ENCODE data around the gene GNAI2. TPM values are rescaled to one million over a fixed set of nuclear protein-coding genes. Genes with fewer than 3 reads are reported as not detected.

GNAI2 gene
- total RNA-seq, 1 experiment from 2014 or later: 62.0 TPM

DNA sequence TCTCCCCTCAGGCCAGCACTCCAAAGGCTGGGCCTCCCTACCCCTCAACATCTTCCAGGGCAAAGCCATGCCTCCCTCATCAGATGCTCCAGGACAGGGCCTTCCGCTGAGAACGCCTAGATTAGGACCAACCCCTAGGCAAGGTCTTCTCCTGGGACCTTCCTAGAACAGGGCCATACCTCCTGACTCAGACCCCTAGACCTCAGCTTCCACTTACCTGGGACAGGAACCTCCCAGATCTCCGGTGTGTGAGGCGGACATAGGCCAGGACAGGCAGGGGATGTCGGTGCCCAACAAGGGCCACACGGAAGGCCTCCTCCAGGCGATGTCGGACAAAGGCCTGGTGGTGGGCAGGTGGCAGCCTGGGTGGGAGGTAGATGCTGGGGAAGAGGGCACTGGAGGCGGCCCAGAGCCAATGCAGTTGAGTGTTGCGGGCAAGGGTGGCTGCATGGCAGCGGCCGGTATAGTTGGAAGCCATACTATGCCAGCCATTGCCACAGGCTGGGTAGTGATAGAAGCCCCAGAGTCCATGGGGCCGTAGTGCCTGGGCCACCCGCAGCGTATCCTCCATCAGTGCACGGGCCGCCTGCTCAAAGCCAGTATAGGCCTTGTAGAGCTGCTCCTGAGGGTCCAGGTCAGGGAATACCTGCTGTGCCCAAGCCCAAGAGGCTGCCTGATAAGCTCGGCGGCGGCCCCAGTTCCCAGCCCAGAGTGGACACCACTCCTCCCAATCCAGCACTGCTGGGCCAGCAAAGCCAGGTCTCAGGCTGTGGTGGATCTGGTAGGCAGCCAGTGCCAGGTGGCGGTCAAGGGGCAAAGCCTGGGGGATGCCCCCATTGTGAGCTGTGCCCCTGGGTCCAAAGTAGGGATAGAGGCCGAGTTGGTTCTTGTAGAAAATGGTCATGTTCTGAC is 58.7 kb downstream of the GNAI2 start:
- Histone ChIP-seq H3K36me3 (ENCODE audit: control insufficient read depth, insufficient read depth, low read length) (peaks cover 3% of the 10 kb centered on the region; the same call in 1 of the 2 replicates), H3K27me3 (replicated peaks; ENCODE audit: control insufficient read depth, insufficient read depth, low read length) (no peaks in the 10 kb centered on the region), H3K4me3 (ENCODE audit: low read depth, low read length) (no peak overlapping the region), H3K4me1 (peaks cover 10% of the 10 kb centered on the region), H3K9me3 (no peaks in the 10 kb centered on the region)
- intact Hi-C loops (cut with micrococcal nuclease; ENCODE audit: unreplicated experiment): no loop called here
- Mint-ChIP-seq H3K4me3 (ENCODE audit: unreplicated experiment) (no peak overlapping the region), H3K9me3 (ENCODE audit: unreplicated experiment) (no peaks in the 10 kb centered on the region), H3K4me1 (ENCODE audit: low read depth, unreplicated experiment) (peaks cover 22% of the 10 kb centered on the region), H3K27ac (ENCODE audit: unreplicated experiment) (no peak overlapping the region), H3K36me3 (ENCODE audit: insufficient read depth, unreplicated experiment) (peaks cover 29% of the 10 kb centered on the region), H3K27me3 (ENCODE audit: insufficient read depth, unreplicated experiment) (no peaks in the 10 kb centered on the region)
- BruUV-seq (replicated peaks): no TSS peak
- ChIA-PET POLR2A (no interaction called here), CTCF (no interaction called here)
- TF ChIP-seq CTCF (IDR thresholded peaks at IDR 0.05; ENCODE audit: insufficient read depth in 1 of 2, low read depth in 1 of 2, low read length in 1 of 2, severe bottlenecking in 1 of 2, unreplicated experiment in 1 of 2): no peak
- DNase-seq: no peak

GRCh38 chr3:50295553-50296431 is 59.8 kb downstream of the GNAI2 start:
- H3K27me3 Mint-ChIP-seq (ENCODE audit: insufficient read depth, unreplicated experiment): no peaks in the 10 kb centered on the region
- H3K9me3 ChIP-seq: no peaks in the 10 kb centered on the region
- peaks cover 19% of the 10 kb centered on the region for H3K4me1 ChIP-seq
- CTCF ChIA-PET: no interaction called here
- H3K27me3 ChIP-seq (replicated peaks; ENCODE audit: control insufficient read depth, insufficient read depth, low read length): no peaks in the 10 kb centered on the region
- H3K4me1 Mint-ChIP-seq (ENCODE audit: low read depth, unreplicated experiment): peaks cover 22% of the 10 kb centered on the region
- no peak overlapping the region for H3K4me3 ChIP-seq (ENCODE audit: low read depth, low read length)
- no peak overlapping the region for H3K27ac Mint-ChIP-seq (ENCODE audit: unreplicated experiment)
- intact Hi-C loops (cut with micrococcal nuclease; ENCODE audit: unreplicated experiment): no loop called here
- H3K36me3 Mint-ChIP-seq (ENCODE audit: insufficient read depth, unreplicated experiment): peaks cover 28% of the 10 kb centered on the region
- no peaks in the 10 kb centered on the region for H3K36me3 ChIP-seq (ENCODE audit: control insufficient read depth, insufficient read depth, low read length)
- H3K9me3 Mint-ChIP-seq (ENCODE audit: unreplicated experiment): no peaks in the 10 kb centered on the region
- DNase-seq: no peak
- TF ChIP-seq CTCF (IDR thresholded peaks at IDR 0.05; ENCODE audit: insufficient read depth in 1 of 2, low read depth in 1 of 2, low read length in 1 of 2, severe bottlenecking in 1 of 2, unreplicated experiment in 1 of 2): no peak
- no peak overlapping the region for H3K4me3 Mint-ChIP-seq (ENCODE audit: unreplicated experiment)
- POLR2A ChIA-PET: no interaction called here
- BruUV-seq (replicated peaks): no TSS peak

- Histone ChIP-seq H3K9me3 (no peaks in the 10 kb centered on the region), H3K27me3 (replicated peaks; ENCODE audit: control insufficient read depth, insufficient read depth, low read length) (no peaks in the 10 kb centered on the region), H3K4me1 (peaks cover 19% of the 10 kb centered on the region), H3K36me3 (ENCODE audit: control insufficient read depth, insufficient read depth, low read length) (no peaks in the 10 kb centered on the region), H3K4me3 (ENCODE audit: low read depth, low read length) (no peak overlapping the region)
- no TSS peak for BruUV-seq (replicated peaks)
- ChIA-PET POLR2A (no interaction called here), CTCF (no interaction called here)
- H3K4me1 Mint-ChIP-seq (ENCODE audit: low read depth, unreplicated experiment): peaks cover 16% of the 10 kb centered on the region
- no peaks in the 10 kb centered on the region for H3K27me3 Mint-ChIP-seq (ENCODE audit: insufficient read depth, unreplicated experiment)
- no peak for DNase-seq
- H3K9me3 Mint-ChIP-seq (ENCODE audit: unreplicated experiment): no peaks in the 10 kb centered on the region
- intact Hi-C loops (cut with micrococcal nuclease; ENCODE audit: unreplicated experiment): no loop called here
- H3K27ac Mint-ChIP-seq (ENCODE audit: unreplicated experiment): no peak overlapping the region
- no peak for TF ChIP-seq CTCF (IDR thresholded peaks at IDR 0.05; ENCODE audit: insufficient read depth in 1 of 2, low read depth in 1 of 2, low read length in 1 of 2, severe bottlenecking in 1 of 2, unreplicated experiment in 1 of 2)
- peaks cover 19% of the 10 kb centered on the region for H3K36me3 Mint-ChIP-seq (ENCODE audit: insufficient read depth, unreplicated experiment)
- H3K4me3 Mint-ChIP-seq (ENCODE audit: unreplicated experiment): no peak overlapping the region
Measured at GRCh38 chr3:50296721-50297383, 60.8 kb downstream of the GNAI2 start.
